Measurements from ENCODE around the gene SH3RF3. TPM values are rescaled to one million over a fixed set of nuclear protein-coding genes. Genes with fewer than 3 reads are reported as not detected.
A peak's percentile ranks its signal among the peaks of the same experiment; 100 is the strongest.

The SH3RF3 gene
- total RNA-seq, 4 donors from 2014 or later, result 2.2 to 6.1 (median 4.2) TPM

DNA sequence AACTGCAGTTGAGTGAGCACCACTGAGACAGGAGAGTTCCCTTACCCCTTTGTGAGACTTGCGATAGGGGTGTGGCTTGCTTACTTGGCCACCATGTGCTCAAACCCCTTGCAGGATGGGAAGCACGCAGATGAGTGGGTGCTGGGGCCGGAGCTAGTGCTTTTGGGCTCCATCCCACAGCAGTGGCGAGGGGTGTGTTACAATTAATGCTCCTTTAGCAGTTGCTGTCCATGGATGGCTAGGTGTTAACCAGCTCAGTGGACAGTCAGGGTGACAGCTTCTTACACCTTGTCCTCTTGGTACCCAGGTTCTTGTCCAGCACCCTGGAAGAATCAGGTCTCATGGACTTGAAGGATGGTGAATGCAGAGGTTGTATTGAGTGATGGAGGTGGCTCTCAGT, 103.9 kb downstream of the SH3RF3 start:
- Histone ChIP-seq H3K27me3 (no peaks in the 10 kb centered on the region), H3K4me3 (no peak overlapping the region), H3K4me1 (peaks cover 8% of the 10 kb centered on the region), H3K36me3 (no peaks in the 10 kb centered on the region), H3K9me3 (no peaks in the 10 kb centered on the region), H3K27ac (no peak overlapping the region)
- DNase-seq (ENCODE audit: low spot score in 2 of 2), result peak in 1 of 2 donors; percentile 52
- TF ChIP-seq POLR2AphosphoS5 (IDR thresholded peaks at IDR 0.05) (no peak), EP300 (IDR thresholded peaks at IDR 0.05) (no peak), POLR2A (IDR thresholded peaks at IDR 0.05) (no peak)
- TF ChIP-seq, protein P1, sequence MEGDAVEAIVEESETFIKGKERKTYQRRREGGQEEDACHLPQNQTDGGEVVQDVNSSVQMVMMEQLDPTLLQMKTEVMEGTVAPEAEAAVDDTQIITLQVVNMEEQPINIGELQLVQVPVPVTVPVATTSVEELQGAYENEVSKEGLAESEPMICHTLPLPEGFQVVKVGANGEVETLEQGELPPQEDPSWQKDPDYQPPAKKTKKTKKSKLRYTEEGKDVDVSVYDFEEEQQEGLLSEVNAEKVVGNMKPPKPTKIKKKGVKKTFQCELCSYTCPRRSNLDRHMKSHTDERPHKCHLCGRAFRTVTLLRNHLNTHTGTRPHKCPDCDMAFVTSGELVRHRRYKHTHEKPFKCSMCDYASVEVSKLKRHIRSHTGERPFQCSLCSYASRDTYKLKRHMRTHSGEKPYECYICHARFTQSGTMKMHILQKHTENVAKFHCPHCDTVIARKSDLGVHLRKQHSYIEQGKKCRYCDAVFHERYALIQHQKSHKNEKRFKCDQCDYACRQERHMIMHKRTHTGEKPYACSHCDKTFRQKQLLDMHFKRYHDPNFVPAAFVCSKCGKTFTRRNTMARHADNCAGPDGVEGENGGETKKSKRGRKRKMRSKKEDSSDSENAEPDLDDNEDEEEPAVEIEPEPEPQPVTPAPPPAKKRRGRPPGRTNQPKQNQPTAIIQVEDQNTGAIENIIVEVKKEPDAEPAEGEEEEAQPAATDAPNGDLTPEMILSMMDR (IDR thresholded peaks at IDR 0.05), result no peak
- 94% methylated on average over 3 of the region's 4 CpGs for WGBS

DNA sequence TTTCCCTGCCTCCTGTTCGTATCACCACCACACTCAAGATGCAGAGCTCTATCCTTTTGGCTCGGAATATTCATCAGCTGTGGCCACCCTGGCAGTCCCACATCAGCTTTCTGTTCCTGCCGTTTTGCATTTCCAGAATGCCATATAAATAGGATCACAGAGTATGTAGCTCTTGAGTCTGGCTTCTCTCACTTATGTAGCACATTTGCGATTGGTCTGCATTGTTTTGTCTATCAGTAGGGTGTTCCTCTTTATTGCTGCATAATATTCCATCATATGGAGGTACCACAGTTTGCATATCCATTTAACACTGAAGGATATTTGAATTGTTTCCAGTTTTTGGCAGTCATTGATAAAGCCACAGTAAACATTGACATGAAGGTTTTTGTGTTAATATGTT, 104.6 kb downstream of the SH3RF3 start:
- no peak for DNase-seq (ENCODE audit: low spot score in 2 of 2)
- Histone ChIP-seq H3K36me3 (no peaks in the 10 kb centered on the region), H3K27me3 (no peaks in the 10 kb centered on the region), H3K27ac (no peak overlapping the region), H3K9me3 (no peaks in the 10 kb centered on the region), H3K4me3 (no peak overlapping the region), H3K4me1 (peaks cover 10% of the 10 kb centered on the region)
- TF ChIP-seq POLR2A (IDR thresholded peaks at IDR 0.05) (no peak), EP300 (IDR thresholded peaks at IDR 0.05) (no peak), POLR2AphosphoS5 (IDR thresholded peaks at IDR 0.05) (no peak)
- TF ChIP-seq, protein P1 (IDR thresholded peaks at IDR 0.05), result no peak
- 96% methylated on average over 4 of the region's 4 CpGs for WGBS

GRCh38 chr2:109234355-109234754, 105.3 kb downstream of the SH3RF3 start:
- 95% methylated on average over 4 of the region's 4 CpGs for WGBS

DNA sequence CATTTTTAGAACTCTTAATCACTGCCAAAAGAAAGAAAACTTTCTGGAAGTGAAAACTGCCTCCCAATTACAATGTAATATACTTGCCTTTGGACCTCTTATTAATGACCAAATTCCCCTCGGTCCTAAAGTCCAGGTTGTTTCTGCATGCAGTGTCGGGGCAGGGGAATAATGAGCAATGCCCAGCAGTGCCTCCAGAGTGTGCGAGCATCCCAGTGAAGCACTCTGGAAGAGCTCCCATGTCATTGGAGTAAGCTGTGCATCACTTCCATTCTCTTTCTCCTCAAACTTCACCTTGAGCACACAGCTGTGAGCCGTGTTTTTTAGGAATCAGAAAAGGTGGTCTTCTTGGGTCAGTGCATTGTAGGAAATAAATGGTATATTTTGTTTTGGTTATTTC, 107.1 kb downstream of the SH3RF3 start:
- H3K9me3 ChIP-seq, result no peaks in the 10 kb centered on the region
- peak in 1 of 2 donors; percentile 9 for DNase-seq (ENCODE audit: low spot score in 2 of 2)
- no peak overlapping the region for H3K4me3 ChIP-seq
- H3K27me3 ChIP-seq, result no peaks in the 10 kb centered on the region
- no peak overlapping the region for H3K27ac ChIP-seq
- H3K4me1 ChIP-seq, result peaks cover 14% of the 10 kb centered on the region
- TF ChIP-seq POLR2A (IDR thresholded peaks at IDR 0.05), result no peak
- TF ChIP-seq EP300 (IDR thresholded peaks at IDR 0.05), result no peak
- TF ChIP-seq POLR2AphosphoS5 (IDR thresholded peaks at IDR 0.05), result no peak
- TF ChIP-seq, protein P1 (IDR thresholded peaks at IDR 0.05), result no peak
- WGBS, result 92% methylated on average over 4 of the region's 4 CpGs
- H3K36me3 ChIP-seq, result no peaks in the 10 kb centered on the region

More at GRCh38 chr2:109234355-109234754, 105.3 kb downstream of the SH3RF3 start:
- Histone ChIP-seq H3K4me3 (no peak overlapping the region), H3K27ac (no peak overlapping the region), H3K36me3 (no peaks in the 10 kb centered on the region), H3K4me1 (peaks cover 16% of the 10 kb centered on the region), H3K9me3 (no peaks in the 10 kb centered on the region), H3K27me3 (no peaks in the 10 kb centered on the region)
- TF ChIP-seq EP300 (IDR thresholded peaks at IDR 0.05) (no peak), POLR2A (IDR thresholded peaks at IDR 0.05) (no peak), POLR2AphosphoS5 (IDR thresholded peaks at IDR 0.05) (no peak)
- TF ChIP-seq, protein P1 (IDR thresholded peaks at IDR 0.05), result no peak
- peak in 1 of 2 donors; percentile 12 for DNase-seq (ENCODE audit: low spot score in 2 of 2)

DNA sequence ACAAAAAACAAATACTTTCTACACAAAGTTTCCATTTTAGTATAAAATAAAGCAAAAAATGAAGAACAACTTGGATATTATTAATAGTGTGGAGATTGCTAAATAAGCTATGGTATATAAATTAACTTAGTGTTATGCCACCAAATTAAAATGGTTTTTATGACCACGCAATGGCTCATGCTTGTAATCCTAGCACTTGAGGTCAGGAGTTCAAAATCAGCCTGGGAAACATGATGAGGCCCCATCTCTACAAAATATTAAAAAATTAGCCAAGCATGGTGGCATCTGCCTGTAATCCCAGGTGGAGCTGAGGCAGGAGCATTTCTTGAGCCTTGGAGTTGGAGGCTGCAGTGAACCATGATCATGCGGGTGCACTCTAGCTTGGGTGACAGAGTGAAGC, 108.8 kb downstream of the SH3RF3 start:
- TF ChIP-seq POLR2A (IDR thresholded peaks at IDR 0.05) (no peak), EP300 (IDR thresholded peaks at IDR 0.05) (no peak), POLR2AphosphoS5 (IDR thresholded peaks at IDR 0.05) (no peak)
- TF ChIP-seq, protein P1 (IDR thresholded peaks at IDR 0.05), result no peak
- Histone ChIP-seq H3K27ac (no peak overlapping the region), H3K4me1 (peaks cover 23% of the 10 kb centered on the region), H3K27me3 (no peaks in the 10 kb centered on the region), H3K4me3 (no peak overlapping the region), H3K9me3 (no peaks in the 10 kb centered on the region), H3K36me3 (no peaks in the 10 kb centered on the region)
- DNase-seq (ENCODE audit: low spot score in 2 of 2), result no peak
- WGBS, result 98% methylated on average over 2 of the region's 2 CpGs
